Adrenal gland (tissue), 5 donors: ENCODE measurements around the gene GNPNAT1.

Source experiments
- CTCF ChIP-seq, 6 experiments: fragments of 450-650 bp in 4 of 6; fragments of 200-600 bp in 2 of 6; sonication (generic) in 1 of 6; IDR thresholded peaks; 1 replicate in 5 of 6; 2 replicates in 1 of 6; pipeline versions ENCODE4 v1.5.1 to v1.8.0; 2016 to 2021; ENCODE audit warnings: antibody characterized with exemption in 6 of 6, mild to moderate bottlenecking in 2 of 6, moderate library complexity in 1 of 6
- POLR2A ChIP-seq, 2 donors: fragments of 450-650 bp; IDR thresholded peaks; one replicate each; pipeline ENCODE4 v1.6.1; 2017; ENCODE audit warnings: antibody characterized with exemption in 2 of 2, mild to moderate bottlenecking in 2 of 2, moderate library complexity in 1 of 2
- donor health status: DM: no; HTN: no; CAD: no.

- no peak for TF ChIP-seq POLR2A (IDR thresholded peaks at IDR 0.05)
- no peak for TF ChIP-seq CTCF (IDR thresholded peaks at IDR 0.05)
Observed at GRCh38 chr14:52797653-52798052, 6.2 kb upstream of the GNPNAT1 start.
